GM12873 (cell line): Measurements from ENCODE around the gene RAB7A.

ENCODE experiments used
- TF ChIP-seq, protein P1 (sequence below): IDR thresholded peaks from 2 replicates; pipeline ENCODE4 v1.5.1; 2012; ENCODE audit warnings: low read depth, mild to moderate bottlenecking, moderate library complexity, low read length, control low read depth; ENCODE audit not compliant: insufficient read depth; ENCODE audit errors: missing control alignments

RAB7A gene

DNA sequence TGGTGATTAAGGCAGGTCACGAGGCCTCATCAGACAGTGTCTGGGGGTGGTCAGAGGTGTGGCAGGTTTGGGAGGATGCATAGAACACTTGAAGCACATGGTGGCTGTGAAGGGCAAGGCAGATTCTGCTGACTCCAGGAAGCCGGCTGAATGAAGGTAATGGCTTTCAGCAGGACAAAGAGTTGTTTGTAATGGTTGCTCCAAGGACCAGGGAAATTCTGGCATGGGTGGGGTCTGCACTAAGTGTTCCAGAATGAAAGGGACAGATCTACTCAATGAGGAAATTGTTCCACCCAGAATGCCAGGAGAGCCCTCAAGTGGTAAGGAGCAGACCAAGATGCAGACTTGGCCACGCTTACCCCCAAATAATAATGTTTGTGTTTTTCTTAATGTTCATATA, 82.7 kb downstream of the RAB7A start:
- TF ChIP-seq, protein P1, sequence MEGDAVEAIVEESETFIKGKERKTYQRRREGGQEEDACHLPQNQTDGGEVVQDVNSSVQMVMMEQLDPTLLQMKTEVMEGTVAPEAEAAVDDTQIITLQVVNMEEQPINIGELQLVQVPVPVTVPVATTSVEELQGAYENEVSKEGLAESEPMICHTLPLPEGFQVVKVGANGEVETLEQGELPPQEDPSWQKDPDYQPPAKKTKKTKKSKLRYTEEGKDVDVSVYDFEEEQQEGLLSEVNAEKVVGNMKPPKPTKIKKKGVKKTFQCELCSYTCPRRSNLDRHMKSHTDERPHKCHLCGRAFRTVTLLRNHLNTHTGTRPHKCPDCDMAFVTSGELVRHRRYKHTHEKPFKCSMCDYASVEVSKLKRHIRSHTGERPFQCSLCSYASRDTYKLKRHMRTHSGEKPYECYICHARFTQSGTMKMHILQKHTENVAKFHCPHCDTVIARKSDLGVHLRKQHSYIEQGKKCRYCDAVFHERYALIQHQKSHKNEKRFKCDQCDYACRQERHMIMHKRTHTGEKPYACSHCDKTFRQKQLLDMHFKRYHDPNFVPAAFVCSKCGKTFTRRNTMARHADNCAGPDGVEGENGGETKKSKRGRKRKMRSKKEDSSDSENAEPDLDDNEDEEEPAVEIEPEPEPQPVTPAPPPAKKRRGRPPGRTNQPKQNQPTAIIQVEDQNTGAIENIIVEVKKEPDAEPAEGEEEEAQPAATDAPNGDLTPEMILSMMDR, result no peak

DNA sequence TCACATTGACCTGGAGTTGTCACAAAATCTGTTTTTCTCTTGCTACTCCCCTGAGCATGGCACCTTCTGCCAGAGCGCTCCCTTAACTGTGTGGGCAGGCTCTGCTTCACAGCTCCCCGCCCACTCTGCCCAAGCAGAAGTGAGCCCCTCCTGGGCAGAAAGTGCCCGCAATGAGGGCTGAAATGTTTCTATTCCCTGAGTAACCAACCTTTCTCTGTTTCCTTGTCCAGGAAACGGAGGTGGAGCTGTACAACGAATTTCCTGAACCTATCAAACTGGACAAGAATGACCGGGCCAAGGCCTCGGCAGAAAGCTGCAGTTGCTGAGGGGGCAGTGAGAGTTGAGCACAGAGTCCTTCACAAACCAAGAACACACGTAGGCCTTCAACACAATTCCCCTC, 87.1 kb downstream of the RAB7A start:
- TF ChIP-seq, protein P1, result no peak

DNA sequence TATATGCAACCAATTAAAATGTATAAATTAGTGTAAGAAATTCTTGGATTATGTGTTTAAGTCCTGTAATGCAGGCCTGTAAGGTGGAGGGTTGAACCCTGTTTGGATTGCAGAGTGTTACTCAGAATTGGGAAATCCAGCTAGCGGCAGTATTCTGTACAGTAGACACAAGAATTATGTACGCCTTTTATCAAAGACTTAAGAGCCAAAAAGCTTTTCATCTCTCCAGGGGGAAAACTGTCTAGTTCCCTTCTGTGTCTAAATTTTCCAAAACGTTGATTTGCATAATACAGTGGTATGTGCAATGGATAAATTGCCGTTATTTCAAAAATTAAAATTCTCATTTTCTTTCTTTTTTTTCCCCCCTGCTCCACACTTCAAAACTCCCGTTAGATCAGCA, 88.1 kb downstream of the RAB7A start:
- TF ChIP-seq, protein P1, result no peak

DNA sequence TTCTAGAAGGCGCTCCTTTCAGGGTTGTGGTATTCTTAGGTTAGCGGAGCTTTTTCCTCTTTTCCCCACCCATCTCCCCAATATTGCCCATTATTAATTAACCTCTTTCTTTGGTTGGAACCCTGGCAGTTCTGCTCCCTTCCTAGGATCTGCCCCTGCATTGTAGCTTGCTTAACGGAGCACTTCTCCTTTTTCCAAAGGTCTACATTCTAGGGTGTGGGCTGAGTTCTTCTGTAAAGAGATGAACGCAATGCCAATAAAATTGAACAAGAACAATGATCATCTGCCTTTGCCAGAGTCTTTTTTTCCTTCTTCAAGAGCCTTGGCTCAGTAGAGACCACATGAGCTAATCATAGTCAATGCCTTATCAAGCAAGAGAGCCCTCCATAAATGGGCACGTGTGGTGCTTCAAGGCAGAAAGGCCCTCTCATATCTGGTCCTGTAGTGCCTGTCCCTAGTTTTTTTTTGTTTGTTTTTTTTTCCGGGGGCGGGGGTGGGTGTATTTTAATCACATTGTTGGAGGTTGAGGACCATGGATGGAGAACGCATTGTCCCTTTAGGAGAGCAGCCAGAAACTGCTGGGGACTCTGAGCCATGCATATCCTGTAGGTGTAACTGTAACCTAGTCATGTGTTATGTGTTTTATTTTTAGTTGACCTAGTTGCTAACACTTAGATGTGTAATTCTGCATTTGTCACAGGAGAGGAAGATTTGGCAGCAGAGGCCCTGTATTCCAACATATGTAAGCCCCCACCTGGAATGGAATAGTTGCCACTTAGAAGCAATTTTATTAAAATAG, 88.7 kb downstream of the RAB7A start:
- TF ChIP-seq, protein P1, result no peak

DNA sequence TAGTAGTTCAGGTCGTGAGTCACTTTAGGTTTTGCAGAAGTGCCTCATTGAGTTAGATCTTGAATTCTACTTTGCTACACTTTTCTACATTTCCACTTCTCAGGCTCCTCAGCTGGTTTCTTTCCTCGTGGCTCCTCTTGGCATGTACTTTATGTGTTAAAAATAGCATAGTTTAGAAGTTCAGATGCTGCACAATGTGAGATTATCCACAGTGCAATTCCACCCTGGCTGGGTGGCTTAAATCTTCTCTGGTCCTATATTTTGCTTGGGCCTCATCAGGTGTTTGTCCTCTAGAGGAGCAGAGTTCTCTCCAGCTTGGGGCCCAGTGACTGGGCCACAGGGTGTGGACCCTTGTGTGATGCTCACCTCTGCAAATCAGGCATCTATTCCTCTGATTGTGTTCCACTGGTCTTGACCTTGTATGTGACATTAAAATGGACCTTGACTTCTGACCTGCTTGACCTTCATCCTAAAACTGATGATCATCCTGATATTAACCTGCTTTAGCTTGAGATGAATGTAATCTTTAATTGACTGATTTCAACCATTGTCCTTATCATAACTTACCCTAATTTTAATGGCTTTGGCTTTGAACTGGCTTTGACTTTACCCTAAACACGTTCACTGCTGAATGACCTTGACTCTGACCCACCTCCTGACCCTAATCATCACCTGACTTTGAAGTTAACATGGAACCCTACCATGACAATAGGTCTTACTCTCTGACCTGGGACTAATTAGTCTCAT, 89.5 kb downstream of the RAB7A start:
- TF ChIP-seq, protein P1, result no peak

DNA sequence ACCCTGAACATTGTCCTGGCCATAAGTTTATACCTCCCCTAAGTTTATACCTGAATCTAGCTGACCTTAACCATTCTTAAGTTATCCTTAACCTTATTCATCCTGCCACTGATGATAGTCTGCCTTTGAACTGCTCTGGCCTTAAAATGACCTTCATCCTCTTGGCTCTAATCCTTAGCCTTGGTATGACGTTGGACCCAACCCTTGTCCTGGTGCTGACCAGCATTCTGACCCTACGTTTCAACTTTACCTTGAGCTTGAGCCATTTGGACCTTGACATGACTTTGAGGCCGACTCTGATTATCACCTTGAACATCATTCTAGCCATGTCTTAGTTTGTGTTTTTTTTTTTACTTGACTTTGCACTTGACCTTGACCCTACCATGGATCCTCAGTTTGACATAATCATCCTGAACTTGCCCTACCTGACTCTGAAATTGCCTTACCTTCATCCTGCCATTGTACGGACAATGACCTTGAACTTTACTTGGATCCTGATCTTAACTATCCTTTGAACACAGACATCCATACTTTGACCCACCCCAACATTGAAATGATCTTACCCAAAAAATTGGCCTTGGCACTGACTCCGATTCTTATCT, 92.3 kb downstream of the RAB7A start:
- TF ChIP-seq, protein P1, result no peak

DNA sequence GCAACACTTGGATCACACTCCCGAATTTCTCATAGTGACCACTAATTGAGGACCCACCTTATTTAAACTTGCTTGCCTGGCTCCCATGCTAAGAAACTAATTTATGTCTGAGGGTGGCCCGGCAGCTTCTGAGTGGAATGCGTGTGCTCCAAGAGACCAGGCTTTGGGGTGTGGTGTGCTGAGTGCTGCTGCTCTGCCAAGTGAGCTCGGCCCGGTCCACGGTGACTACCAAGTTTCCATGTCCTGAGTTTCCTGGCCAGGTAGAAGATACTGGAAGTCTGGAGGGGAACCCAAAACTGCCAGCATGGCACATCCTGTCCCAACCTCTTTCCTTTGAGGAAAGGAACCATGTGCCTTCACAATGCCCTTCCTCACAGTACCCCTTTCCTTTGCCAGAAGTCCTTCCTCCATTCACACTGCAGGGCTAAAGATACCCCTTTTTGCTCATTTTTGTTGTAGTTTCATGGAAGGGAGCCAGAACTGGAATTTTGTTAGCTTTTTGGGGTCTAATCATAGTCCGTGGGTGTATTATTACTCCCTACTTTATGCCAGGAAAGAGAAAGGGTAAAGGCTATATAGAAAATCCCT, 94.4 kb downstream of the RAB7A start:
- TF ChIP-seq, protein P1, result no peak
